PFSK-1 (cell line): ENCODE results near the gene TAGLN2.

Source experiments
- FOXP2 ChIP-seq: optimal IDR thresholded peaks from 2 replicates; pipeline ENCODE3; 2011; ENCODE audit warnings: borderline replicate concordance, control low read depth, inconsistent platforms; ENCODE audit not compliant: insufficient read depth; ENCODE audit errors: extremely low read length, extremely low read depth
- POLR2AphosphoS5 ChIP-seq: IDR thresholded peaks from 2 replicates; pipeline ENCODE4 v1.6.1; 2012; ENCODE audit warnings: low read depth, mild to moderate bottlenecking, control low read depth, low read length, moderate library complexity
- SIN3A ChIP-seq: IDR thresholded peaks from 2 replicates; pipeline ENCODE4 v1.6.1; 2012; ENCODE audit warnings: mild to moderate bottlenecking, low read length, moderate library complexity, borderline replicate concordance; ENCODE audit not compliant: insufficient read depth
- TAF1 ChIP-seq: IDR thresholded peaks from 2 replicates; pipeline ENCODE4 v1.6.1; 2012; ENCODE audit warnings: low read length, control low read depth, borderline replicate concordance; ENCODE audit not compliant: insufficient read depth
- TF ChIP-seq, protein P1 (sequence below), 2 experiments: IDR thresholded peaks; 2 replicates each; pipeline versions ENCODE4 v1.6.1 to v1.8.0; 2011 to 2012; ENCODE audit warnings: low read depth in 2 of 2, low read length in 2 of 2, control low read depth in 1 of 2, inconsistent platforms in 1 of 2, mild to moderate bottlenecking in 1 of 2, moderate library complexity in 1 of 2; ENCODE audit not compliant: insufficient read depth in 1 of 2

Gene TAGLN2

DNA sequence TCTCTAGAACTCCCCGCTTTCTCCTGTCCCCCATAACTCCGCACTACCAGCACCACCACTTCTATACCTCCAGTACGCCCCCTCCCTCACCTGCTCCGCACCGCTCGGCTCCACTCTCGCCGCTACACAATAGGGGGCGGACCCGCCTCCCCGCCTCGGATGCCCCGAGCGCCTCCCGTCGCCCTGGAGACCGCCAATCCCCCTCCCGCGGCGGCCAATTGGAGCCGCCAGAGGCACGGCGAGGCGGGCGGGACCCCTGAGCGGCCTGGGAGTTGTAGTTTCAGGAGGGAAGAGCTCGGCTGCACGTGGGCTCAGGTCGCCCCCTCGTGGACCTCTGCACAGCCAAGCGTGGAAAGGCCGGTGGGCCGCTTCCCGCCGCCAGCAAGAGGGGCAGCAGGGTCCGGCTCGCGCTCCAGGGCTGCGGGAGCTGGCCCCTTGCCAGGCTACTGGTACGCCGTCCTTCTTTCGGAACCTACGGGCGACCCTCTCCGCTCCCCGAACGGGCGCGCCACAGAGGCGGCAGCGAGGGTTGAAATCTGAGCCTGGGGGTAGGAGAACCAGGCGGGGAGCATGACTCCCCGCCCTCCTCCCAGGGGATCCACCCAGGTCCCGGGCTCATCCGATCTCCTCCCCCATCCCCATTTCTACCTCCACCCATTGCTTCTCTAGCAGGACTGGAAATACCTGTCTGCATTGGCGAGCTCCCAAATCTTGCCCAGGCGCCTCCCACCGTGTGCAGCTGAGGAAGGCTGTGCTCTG is 20.4 kb upstream of the TAGLN2 start, which contains the start of gene IGSF9:
Gene IGSF9 (minus strand): TSS at position 131 of the 759 bp plus-strand sequence. CDS start 2,159 bp downstream, outside the sequence.
- TF ChIP-seq, protein P1, sequence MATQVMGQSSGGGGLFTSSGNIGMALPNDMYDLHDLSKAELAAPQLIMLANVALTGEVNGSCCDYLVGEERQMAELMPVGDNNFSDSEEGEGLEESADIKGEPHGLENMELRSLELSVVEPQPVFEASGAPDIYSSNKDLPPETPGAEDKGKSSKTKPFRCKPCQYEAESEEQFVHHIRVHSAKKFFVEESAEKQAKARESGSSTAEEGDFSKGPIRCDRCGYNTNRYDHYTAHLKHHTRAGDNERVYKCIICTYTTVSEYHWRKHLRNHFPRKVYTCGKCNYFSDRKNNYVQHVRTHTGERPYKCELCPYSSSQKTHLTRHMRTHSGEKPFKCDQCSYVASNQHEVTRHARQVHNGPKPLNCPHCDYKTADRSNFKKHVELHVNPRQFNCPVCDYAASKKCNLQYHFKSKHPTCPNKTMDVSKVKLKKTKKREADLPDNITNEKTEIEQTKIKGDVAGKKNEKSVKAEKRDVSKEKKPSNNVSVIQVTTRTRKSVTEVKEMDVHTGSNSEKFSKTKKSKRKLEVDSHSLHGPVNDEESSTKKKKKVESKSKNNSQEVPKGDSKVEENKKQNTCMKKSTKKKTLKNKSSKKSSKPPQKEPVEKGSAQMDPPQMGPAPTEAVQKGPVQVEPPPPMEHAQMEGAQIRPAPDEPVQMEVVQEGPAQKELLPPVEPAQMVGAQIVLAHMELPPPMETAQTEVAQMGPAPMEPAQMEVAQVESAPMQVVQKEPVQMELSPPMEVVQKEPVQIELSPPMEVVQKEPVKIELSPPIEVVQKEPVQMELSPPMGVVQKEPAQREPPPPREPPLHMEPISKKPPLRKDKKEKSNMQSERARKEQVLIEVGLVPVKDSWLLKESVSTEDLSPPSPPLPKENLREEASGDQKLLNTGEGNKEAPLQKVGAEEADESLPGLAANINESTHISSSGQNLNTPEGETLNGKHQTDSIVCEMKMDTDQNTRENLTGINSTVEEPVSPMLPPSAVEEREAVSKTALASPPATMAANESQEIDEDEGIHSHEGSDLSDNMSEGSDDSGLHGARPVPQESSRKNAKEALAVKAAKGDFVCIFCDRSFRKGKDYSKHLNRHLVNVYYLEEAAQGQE (IDR thresholded peaks at IDR 0.05; ENCODE audit: insufficient read depth in 1 of 2, low read depth in 2 of 2, low read length in 2 of 2): no peak
- TF ChIP-seq SIN3A (no peak), POLR2AphosphoS5 (no peak), FOXP2 (no peak), TAF1 (no peak)

DNA sequence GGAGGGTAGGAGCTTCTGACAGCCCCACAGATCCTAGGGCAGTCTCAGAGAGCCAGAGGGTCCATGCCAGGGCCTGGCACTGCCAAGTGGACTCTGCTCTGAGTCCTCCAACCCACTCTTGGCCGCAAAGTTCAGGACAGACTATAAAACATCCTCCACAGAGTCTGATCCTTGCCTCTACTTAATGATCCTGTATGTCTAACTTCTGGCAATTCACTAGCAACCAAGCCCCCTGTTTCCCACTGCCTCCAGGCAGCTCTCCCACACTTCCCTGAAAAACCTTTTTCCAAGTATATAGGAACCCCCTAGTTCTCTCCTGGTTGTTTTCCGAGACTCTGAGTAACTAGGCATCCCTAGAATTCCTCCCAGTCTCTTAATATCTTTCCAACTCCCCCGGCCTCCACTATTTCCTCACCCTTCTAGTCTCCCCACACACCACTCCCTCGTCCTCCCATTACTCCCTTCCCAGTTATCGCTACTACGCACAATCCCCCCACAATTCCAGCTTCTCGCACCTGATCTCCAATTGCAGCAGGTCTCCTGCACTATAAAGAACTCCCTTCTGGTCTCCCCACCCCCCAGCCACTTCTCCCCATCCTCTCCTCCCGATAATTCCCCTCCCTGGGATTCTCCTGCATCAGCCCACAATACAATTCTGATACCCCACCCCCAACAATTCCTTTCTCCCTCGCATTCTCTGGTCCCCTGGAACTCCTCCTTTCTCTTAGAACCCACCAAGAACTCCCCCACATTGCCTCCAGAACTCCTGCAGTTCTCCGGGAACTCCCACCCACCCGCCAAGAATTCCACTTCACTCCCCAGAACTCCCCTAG is 19.5 kb upstream of the TAGLN2 start:
- no peak for TF ChIP-seq SIN3A
- TF ChIP-seq FOXP2: no peak
- TF ChIP-seq, protein P1 (IDR thresholded peaks at IDR 0.05; ENCODE audit: insufficient read depth in 1 of 2, low read depth in 2 of 2, low read length in 2 of 2): no peak
- no peak for TF ChIP-seq POLR2AphosphoS5
- no peak for TF ChIP-seq TAF1

DNA sequence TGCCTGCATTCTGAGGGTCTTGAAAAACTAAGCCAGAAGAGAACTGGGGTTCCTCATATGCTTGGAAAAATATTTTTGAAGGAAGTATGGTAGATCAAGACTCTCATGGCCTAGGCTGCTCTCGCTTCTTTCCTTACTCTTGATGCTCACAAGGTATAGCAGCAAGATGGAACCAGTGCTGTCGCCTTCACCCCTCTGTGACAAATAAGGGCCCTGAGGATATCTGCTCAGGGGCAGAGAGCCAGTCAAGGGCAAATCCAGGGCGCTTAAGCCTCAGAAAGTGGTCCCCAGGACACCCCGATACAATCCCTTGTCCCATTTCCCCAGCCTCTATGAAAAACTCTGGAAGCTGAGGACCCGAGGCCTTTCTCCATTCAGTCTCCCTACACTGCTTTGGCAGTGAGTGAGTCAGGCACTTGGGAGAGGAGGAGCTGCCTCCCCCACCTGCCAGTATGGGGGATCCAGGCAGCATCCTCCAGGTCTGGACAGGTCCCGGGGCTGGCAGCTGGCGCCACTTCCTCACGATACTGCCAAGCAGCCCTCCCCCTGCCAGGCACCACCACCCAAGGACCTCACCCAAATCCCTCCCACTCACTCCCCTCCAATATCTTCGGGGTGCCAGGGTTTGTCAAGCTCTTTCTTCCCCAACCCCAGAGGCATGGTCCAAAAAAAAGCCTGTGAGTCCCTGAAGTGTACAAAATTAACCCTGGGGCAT is 18.8 kb upstream of the TAGLN2 start:
- TF ChIP-seq SIN3A (no peak), FOXP2 (no peak), POLR2AphosphoS5 (no peak), TAF1 (no peak)
- TF ChIP-seq, protein P1 (IDR thresholded peaks at IDR 0.05; ENCODE audit: insufficient read depth in 1 of 2, low read depth in 2 of 2, low read length in 2 of 2): no peak

DNA sequence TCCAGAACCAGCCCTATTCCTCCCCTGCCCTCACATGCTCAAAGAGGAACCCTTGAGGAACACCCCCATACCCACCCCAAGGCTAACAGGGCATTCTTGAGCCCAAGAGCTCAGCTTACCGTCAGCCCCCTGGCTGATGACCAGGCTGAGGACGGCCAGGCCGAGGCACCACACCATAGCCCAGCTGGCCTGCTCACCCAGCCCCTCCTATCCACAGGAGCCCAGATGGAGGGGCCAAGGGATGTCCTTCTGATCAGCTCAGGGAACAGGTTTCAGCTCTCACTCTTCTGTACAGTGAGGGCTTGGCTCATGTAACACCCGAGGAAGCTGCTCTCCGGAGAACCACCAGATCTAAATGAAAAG is 18.0 kb upstream of the TAGLN2 start:
- TF ChIP-seq SIN3A: no peak
- TF ChIP-seq POLR2AphosphoS5: no peak
- TF ChIP-seq FOXP2: no peak
- TF ChIP-seq, protein P1 (IDR thresholded peaks at IDR 0.05; ENCODE audit: insufficient read depth in 1 of 2, low read depth in 2 of 2, low read length in 2 of 2): no peak
- no peak for TF ChIP-seq TAF1
